ENCODE results near the gene OR1F1. TPM values are rescaled to one million over a fixed set of nuclear protein-coding genes. Genes with fewer than 3 reads are reported as not detected.
"Not testable (repeated sequence)": the region's sequence is repeated elsewhere in the genome, so short reads cannot be mapped to it uniquely, and the experiment has no call there.

OR1F1 gene
- total RNA-seq, 6 experiments from 2014 or later: not detected

DNA sequence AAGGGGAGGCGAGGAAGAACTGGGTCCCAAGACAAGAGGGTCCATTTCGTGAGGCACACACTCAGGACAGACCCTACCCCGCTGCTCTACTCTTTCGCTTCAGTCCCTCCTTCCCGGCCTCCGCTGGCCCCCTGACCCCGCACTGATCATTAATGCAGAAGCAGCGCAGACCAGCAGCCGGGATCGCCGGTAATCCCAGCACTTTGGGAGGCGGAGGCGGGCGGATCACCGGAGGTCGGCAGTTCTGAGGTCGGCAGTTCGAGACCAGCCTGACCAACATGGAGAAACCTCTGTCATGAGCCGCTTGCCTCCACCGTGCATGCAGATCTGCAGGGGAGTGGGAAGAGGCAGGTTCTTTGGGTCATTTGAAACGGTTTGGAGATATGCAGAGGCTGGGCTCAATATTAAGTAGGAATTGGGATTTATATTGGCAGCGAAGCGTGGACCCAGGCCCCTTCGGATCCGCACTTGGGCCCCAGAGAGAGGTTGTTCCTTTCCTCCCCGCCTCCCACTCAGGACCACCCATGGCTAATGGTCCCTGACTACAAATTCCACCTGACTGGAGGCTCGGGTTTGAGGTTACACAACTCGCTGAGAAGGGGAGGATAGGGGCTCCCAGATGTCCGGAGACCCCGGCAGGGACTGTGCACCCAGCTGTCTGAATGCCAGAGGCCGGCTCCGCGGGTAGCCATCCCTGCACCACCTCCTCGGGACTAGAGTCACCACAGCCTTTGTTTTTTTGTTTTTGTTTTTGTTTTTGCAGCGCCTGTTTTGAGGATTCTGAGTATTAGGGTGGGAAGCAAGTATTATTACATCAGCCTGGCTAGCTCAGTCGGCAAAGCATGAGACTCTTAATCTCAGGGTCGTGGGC is 23.6 kb upstream of the OR1F1 start:
- ATAC-seq (no peak), DNase-seq (no peak)
- no peaks in the 10 kb centered on the region for H3K9me3 ChIP-seq
- no peak for TF ChIP-seq POLR2A (IDR thresholded peaks at IDR 0.05)
- TF ChIP-seq, protein P1, sequence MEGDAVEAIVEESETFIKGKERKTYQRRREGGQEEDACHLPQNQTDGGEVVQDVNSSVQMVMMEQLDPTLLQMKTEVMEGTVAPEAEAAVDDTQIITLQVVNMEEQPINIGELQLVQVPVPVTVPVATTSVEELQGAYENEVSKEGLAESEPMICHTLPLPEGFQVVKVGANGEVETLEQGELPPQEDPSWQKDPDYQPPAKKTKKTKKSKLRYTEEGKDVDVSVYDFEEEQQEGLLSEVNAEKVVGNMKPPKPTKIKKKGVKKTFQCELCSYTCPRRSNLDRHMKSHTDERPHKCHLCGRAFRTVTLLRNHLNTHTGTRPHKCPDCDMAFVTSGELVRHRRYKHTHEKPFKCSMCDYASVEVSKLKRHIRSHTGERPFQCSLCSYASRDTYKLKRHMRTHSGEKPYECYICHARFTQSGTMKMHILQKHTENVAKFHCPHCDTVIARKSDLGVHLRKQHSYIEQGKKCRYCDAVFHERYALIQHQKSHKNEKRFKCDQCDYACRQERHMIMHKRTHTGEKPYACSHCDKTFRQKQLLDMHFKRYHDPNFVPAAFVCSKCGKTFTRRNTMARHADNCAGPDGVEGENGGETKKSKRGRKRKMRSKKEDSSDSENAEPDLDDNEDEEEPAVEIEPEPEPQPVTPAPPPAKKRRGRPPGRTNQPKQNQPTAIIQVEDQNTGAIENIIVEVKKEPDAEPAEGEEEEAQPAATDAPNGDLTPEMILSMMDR (IDR thresholded peaks at IDR 0.05): no peak
- H3K27ac ChIP-seq: no peak overlapping the region
- WGBS (ENCODE audit: insufficient coverage, low coverage, low lambda C conversion rate, missing lambda C conversion rate): 79% methylated on average over 12 of the region's 37 CpGs
- intact Hi-C loops (cut with DNase I): no loop called here
- H3K27me3 ChIP-seq: peaks cover 0 to 1% of the 10 kb centered on the region in 2 donors
- H3K4me1 ChIP-seq: no peaks in the 10 kb centered on the region
- no peaks in the 10 kb centered on the region for H3K36me3 ChIP-seq
- H3K4me3 ChIP-seq: no peak overlapping the region

DNA sequence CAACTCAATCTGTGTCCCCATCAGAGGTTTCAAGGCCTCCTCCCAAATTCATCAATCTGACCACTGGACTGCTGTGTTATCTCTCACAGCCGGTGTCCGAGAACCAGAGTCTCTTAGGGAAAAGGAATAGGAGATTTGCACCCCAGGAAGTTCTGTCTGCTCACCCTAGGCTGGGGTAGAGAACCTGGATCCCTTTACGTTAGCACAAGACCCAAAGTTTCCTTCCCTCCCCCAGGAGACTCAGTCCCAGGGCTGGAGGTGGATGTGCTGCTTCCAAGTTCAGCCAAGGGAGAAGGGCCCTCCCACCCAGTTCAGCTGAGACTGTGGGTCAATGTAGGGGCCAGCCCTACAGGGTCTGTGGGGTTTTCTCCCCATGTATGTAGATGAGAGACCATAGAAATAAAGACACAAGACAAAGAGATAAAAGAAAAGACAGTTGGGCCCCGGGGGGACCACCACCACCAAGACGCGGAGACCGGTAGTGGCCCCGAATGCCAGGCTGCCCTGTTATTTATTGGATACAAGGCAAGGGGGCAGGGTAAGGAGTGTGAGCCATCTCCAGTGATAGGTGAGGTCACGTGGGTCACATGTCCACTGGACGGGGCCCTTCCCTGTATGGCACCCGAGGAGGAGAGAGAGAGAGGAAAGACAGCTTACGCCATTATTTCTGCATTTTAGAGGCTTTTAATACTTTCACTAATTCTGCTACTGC is 22.7 kb upstream of the OR1F1 start:
- H3K27ac ChIP-seq: no peak overlapping the region

DNA sequence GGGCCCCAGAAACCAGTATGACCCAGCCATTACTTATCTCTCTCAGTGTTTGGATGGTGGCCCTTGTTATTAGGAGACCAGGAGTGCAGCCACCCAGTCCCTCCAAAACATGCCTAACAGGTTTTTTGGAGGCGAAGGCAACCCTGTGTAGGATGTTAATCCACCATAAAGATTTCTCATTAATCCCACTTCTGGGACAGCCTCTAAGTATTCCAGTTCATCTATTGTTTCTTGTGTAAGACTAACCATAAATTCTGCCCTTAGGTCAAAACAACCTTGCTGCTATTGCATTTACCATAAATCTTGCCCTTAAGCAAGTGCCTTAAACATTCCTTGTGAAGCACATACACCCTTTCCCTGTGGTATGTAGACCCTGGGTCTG is 21.5 kb upstream of the OR1F1 start:
- H3K9me3 ChIP-seq: no peaks in the 10 kb centered on the region
- intact Hi-C loops (cut with DNase I): no loop called here
- no peak for ATAC-seq
- no peak overlapping the region for H3K4me3 ChIP-seq
- WGBS (ENCODE audit: insufficient coverage, low coverage, low lambda C conversion rate, missing lambda C conversion rate): no CpG with 5 or more reads among the region's 1 CpG
- peaks cover 0 to 7% (median 0%) of the 10 kb centered on the region in 4 donors for H3K4me1 ChIP-seq
- TF ChIP-seq, protein P1 (IDR thresholded peaks at IDR 0.05): no peak
- no peak for TF ChIP-seq POLR2A (IDR thresholded peaks at IDR 0.05)
- no peak overlapping the region for H3K27ac ChIP-seq
- no peak for DNase-seq
- no peaks in the 10 kb centered on the region for H3K36me3 ChIP-seq
- peaks cover 6 to 15% of the 10 kb centered on the region in 2 donors for H3K27me3 ChIP-seq

More for the DNA sequence above, 22.7 kb upstream of the OR1F1 start:
- Histone ChIP-seq H3K9me3 (no peaks in the 10 kb centered on the region), H3K36me3 (no peaks in the 10 kb centered on the region), H3K4me3 (peak overlapping the region in 1 of 3 donors; percentile 22), H3K4me1 (no peaks in the 10 kb centered on the region), H3K27me3 (peaks cover 1 to 7% of the 10 kb centered on the region in 2 donors)
- WGBS (ENCODE audit: insufficient coverage, low coverage, low lambda C conversion rate, missing lambda C conversion rate): 96% methylated on average over 5 of the region's 12 CpGs
- intact Hi-C loops (cut with DNase I): no loop called here
- DNase-seq: no peak
- TF ChIP-seq, protein P1 (IDR thresholded peaks at IDR 0.05): no peak
- TF ChIP-seq POLR2A (IDR thresholded peaks at IDR 0.05): no peak
- ATAC-seq: no peak

DNA sequence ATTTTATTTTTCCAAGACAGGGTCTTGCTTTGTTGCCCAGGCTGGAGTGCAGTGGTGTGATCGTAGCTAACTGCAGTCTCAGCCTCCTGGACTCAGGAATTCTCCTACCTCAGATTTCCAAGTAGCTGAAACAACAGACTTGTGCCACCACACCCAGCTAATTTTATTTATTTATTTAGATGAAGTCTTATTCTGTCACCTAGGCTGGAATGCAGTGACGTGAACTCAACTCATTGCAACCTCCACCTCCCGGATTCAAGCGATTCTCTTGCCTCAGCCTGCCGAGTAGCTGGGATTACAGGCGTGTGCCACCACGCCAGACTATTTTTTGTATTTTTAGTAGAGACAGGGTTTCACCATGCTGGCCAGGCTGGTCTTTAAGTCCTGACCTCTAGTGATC is 19.3 kb upstream of the OR1F1 start:
- H3K9me3 ChIP-seq; DNase-seq; H3K27ac ChIP-seq; intact Hi-C loops (cut with DNase I); H3K4me3 ChIP-seq; ATAC-seq; H3K36me3 ChIP-seq: not testable (repeated sequence)
- peaks cover 6 to 36% of the 10 kb centered on the region in 2 donors for H3K27me3 ChIP-seq
- WGBS (ENCODE audit: insufficient coverage, low coverage, low lambda C conversion rate, missing lambda C conversion rate): 79% methylated on average over 7 of the region's 7 CpGs
- peaks cover 0 to 10% (median 0%) of the 10 kb centered on the region in 4 donors for H3K4me1 ChIP-seq
